ENCODE measurements around the gene GAK.
"Not testable (repeated sequence)": the region's sequence is repeated elsewhere in the genome, so short reads cannot be mapped to it uniquely, and the experiment has no call there.

The GAK gene

DNA sequence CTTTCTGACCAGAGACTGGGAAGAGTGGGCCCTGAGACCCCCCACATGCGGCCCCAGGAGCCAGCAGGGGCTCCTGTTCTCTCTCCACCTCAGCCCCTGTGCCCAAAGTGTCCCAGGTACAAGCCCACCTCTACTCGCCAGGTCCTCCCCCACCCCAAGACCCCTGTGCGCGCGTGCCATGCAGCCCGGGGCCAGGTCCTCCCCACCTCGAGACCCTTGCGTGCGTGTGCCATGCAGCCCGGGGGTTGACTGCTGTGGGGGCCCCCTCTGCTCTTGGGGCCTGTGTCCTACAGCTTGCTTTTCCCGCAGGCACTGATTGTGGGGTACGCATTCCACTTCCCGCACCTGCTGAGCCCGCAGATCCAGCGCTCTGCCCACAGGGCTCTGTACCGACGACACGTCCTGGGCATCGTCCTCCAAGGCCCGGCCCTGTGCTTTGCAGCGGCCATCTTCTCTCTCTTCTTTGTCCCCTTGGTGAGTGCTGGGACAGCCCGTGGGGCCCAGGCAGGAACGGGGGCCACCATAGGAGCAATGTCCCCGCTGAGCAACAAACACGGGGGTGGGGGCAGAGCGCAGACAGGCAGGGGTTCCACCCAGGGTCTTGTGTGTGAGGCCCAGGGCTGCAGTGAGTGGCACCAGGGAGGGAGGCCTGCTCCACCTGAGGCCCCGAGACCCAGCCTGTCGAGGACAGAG lies 20.9 kb upstream of the GAK start:
- DNase-seq: no peak

DNA sequence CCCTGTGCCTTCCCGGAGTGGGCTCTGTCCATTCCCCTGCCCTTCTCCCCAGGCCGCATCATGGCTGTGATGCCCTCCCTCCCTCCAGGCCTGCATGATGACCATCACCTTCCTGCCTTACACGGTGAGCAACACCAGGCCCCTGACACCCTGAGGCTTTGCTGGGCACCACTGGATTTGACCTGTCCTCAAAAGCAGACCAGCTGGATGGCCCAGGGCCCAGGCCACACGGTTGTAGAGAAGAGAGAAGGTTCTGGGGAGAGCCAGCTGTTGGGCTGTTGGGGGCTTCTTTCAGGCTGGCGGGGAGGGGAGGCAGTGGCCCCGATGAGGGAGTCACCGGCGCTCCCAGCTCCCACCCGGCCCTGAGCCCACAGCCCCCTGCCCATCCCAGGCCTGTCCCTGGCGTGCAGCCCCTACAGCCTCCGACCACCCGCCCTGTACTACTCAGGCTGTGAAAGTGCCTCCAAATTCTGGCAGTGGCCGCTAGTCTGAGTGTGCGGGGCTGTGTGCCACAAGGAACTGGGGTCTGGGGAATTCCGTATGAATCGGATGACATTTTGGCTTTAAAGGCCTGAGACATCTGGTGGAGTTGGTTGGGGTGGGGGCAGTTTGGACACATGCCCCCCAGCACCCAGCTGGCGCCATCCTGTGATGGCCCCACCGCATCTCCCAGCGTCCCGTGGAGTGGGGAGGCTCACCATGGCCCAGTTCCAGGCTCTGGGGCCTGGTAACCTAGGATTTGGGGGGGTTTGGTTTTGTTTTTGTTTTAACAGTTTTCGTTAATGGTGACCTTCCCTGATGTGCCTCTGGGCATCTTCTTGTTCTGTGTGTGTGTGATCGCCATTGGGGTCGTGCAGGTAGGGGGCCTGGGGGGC lies 19.7 kb upstream of the GAK start:
- DNase-seq: no peak

DNA sequence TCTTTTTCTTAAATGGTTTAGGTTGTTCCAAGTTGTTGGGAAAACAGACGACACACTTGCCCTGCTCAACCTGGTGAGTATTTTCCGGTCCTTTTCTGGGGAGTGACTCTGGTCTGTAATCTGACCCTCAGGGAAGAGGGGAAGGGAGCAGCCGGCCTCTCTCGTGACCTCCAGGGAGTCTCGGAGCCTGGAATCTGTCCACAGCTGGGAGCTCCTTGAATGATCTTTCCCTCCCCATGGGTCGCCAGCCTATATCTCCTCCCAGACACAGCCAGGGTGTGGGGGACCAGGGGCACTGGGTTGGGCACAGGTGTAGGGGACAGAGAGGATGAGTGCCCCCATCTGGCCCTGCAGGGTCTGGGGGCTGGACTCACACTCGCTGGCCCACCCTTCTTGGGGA lies 19.1 kb upstream of the GAK start:
- no peak for DNase-seq

DNA sequence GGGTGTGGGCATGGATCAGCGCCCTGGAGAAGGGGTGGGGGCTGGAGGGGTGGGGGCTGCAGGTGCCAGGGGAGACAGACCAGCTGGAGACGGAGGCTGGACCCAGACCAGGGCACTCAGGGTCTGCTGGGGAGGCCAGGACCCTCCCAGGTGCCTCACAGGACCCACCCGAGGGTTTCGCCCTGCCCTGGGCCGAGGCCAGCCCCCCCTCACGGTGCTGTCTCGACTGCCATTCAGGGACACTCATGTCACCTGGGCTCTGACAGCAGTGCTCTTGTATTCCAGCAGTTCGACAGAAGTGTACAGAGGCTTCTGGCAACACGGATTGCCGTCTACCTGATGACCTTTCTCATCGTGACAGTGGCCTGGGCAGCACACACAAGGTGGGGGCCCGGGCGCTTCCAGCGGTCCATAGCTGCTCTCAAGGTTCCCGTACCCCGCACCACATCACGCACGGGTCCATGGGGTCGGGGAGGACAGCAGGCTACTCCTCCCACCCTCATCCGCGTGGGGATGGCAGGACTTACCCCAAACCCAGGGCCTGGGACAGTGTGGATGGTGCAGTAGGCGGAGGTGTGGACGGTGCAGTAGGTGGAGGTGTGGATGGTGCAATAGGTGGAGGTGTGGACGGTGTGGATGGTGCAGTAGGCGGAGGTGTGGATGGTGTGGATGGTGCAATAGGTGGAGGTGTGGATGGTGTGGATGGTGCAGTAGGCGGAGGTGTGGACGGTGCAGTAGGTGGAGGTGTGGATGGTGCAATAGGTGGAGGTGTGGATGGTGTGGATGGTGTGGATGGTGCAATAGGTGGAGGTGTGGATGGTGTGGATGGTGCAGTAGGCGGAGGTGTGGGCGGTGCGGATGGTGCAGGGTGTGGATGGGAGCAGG lies 18.3 kb upstream of the GAK start:
- DNase-seq: no peak

DNA sequence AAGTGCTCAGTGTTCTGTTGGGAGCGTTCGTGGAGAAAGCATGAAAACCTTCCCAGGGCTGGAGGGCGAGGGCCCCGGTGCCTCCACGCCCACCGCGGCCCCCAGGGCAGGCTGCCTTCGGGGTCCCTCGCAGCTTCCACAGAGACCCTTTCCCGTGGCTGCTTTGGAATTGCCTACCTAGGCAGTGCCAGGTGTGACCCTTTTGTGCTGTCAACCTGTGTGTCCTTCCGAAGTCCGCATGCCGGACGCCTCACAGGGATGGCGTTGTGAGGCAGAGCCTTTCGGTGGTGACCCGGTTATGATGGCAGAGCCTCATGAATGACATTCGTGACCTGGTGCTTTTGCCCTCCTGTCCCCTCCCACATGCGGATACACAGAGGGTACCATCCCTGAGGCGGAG lies 17.5 kb upstream of the GAK start:
- no peak for DNase-seq

DNA sequence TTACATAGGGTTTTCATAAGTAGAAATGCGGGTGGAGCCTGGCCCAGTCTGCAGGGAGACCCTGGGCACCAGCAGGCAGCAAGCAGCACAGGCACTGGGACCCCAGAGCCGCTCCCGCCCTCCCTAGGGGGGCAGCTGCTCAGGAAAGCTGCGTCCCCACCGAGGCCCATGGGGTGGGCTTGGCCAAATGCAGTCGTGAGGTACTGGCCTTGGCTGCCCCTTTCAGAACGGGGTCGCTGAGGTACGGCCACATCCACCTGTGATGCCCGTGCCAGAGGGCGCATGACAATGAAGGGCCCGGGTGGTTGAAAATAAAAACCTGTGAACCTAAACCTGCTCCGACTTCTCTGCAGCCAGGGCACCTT lies 16.8 kb upstream of the GAK start:
- no peak for DNase-seq

DNA sequence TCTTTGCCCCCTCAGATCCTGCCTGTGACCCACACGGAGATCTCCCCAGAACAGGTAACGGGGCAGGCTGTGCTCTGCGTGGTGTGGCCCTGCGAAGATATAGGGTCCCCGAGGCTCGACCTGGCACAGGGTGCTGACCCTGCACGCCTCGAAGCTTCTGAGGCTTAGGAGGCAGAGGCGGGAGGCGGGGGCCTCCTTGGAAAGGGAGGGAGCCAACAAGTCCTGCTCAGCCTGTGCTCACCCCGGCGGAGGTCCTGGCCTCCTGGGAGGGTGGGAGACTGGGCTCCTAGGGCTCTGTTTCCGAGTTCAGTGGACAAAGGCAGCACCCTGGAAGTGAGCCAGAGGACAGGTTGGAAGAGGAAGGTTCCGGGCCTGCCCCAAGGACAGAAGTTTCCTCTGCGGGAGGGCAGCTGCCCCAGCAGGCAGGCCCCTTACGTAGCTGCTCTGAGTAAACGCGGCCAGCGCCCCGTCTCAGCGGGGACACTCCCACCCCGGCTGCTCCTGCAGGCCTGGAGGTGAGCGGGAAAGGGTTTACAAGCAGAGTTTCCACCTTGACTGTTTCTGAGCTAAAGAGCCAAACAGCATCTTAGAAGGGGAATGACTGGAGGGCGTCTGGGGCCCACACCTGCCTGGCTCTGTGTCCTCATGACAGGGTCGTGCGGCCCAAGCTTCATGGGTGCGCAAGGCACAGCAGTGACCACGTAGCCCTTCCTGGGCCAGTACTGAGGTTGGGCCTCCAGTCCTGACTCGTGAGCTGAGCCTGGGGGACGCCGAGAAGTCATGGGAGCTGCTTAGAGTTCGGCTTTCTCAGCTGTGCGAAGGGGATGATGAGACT lies 16.2 kb upstream of the GAK start:
- no peak for DNase-seq

DNA sequence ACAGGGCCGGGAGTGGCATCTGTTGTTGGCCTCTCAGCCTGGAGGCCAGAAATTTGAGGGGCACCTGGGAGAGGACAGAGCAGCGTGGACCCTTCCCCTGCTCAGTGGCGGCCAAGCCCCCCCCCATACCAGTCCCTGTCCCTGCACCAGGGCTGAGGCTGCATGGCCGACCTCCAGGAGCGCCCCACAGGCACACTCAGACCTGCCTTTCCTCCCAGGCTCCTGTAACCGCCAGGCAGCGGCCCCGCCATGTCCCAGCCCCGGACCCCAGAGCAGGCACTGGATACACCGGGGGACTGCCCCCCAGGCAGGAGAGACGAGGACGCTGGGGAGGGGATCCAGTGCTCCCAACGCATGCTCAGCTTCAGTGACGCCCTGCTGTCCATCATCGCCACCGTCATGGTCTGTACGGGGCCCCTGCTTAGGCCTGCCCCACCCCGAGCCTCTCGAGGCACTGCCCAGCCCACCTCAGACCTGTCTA lies 15.4 kb upstream of the GAK start:
- no peak for DNase-seq

DNA sequence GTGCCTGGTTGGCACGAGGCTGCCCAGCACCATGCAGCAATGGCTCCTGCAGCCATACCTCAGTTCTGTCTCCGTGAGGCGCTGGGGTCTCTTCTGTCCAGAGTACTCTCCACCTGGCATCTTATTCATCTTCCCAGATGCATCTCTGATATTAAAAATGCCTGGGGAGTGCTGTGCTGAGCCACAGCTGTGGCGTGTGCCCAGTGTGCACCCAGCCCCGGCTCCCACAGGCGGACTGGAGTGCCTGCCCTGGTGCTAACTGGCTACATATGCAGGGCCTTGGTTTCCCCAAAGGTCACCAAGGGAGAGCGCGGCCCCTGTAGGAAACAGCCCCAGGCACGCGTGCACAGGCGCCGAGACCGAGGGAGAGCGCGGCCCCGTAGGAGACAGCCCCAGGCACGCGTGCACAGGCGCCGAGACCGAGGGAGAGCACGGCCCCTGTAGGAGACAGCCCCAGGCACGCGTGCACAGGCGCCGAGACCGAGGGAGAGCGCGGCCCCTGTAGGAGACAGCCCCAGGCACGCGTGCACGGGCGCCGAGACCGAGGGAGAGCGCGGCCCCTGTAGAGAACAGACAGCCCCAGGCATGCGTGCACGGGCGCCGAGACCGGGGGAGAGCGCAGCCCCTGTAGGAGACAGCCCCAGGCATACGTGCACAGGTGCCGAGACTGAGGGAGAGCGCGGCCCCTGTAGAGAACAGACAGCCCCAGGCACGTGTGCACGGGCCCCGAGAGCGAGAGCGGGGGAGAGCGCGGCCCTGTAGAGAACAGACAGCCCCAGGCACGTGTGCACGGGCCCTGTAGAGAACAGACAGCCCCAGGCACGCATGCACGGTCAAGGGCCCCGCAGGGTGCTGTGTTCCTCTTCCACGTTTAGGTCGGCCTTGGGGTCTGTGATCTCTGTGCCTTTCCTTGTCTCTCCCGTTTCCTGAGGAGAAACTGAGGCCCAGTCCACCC lies 14.7 kb upstream of the GAK start:
- DNase-seq: no peak

DNA sequence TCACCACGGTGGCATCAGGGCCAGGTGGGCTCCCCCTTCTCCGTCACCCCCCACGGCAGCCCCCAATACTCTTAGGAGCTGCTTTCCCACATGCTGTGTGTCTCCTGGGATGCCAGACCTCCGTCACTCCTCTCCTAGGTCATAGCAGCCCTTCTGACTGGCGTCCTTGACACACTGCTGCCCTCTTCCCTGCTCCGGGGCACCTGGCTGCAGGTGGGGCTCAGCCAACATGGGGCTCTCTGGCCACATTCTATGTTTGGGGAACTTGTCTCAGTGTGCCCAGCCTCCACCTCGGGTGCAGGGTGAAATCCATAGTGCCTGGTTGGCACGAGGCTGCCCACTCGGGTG lies 14.0 kb upstream of the GAK start:
- no peak for DNase-seq

DNA sequence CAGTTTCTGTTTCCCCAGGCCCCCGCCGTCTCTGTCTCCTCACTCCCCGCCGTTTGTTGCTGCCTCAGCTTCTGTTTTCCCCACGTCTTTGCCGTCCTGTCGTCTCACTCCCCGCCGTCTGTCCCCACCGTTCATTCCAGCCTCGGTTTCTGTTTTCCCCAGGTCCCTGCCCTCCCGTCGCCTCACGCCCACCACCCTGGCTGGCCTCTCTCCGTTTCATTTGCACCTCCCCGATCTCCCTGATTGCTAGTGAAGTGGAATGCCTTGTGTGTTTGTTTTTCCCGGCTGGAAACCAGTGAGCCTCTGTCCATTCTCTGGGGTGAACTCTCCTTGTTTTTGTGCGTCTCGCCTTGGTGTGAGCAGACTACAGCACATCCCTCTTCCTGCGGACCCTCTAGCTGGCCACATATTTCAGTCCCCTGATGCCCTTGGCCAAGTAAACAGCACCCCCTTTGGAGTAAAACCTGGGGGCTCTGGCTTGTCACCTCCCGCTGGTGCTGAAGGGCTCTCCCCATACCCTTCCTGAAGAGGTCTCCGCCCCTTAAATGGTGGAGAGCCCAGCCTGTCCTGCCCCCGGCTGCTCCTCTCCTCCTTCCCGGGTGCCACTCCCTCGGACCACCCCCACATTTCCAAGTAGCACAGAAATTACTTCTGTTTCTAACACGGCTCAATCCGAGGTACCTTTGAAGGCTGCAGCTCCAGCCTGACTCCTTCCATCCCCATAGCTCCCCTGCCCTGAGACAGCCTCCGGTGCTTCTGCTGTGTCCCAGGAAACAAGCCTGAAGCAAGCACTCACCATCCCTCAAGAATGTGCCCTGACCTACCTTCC lies 13.4 kb upstream of the GAK start:
- DNase-seq: no peak

DNA sequence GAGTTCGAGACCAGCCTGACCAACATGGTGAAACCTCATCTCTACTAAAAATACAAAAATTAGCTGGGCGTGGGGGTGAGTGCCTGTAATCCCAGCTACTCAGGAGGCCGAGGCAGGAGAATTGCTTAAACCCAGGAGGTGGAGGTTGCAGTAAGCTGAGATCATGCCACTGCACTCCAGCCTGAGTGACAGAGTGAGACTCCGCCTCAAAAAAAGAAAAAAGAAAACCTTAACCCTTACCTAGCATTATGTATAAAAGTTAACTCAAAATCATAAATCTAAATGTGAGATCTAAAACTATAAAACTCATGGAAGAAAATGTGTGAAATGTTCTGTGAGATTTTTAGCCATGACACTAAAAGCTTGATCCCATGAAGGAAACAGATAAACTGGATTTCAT lies 7.4 kb upstream of the GAK start:
- DNase-seq: not testable (repeated sequence)

DNA sequence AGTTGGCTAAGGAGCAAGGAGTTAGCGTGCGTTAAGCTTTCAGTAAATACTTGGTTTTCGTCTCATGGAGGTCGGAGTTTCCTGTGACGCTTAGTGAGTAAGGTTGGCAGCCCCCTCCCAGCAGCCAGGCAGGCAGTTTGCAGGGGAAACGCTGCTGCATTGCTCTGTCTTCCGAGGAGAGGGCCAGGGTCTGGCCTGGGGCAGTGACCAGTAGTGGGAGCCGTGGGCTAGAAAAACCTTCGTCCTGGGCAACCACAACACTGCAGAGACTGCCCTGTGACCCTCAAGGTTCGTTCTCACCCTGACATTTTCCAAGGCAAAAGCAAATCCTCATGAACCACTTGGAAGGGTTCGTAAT lies 576 bp upstream of the GAK start:
- DNase-seq: no peak

DNA sequence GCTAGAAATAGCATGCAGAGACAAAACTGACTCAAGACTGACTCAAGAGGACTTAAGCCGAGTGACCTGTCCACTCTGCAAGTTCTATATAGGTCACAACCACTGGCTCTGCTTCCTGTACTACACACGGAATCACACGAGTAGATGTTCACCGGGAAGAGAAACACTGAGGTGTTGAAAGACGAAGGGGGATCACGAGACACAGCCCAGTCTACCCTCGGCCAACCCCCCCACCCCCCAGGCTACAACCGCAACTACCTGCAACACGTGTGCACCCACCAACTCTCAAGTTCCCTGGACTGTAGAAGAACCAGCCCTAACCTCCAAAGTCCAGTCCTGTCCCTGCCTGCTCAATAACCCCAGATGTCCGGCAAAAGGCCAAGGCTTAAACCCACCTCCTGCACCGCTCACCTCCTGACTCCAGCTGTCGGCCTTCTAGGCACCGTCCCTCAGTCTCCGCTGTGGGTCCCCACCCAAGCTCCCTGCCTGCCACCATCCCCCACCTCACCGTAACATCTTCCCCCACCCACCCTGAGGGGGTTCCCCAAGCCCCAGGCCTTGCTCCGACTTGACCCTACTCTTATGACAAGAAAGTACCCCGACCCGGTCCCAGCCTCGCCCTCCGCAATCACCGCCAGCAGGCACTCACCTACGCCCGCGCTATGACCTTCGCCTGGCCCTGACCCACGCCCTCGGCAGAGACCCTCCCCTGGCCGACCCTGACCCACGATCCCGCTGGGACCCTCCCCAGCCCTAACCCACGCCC lies 739 bp downstream of the GAK start:
- no peak for DNase-seq

DNA sequence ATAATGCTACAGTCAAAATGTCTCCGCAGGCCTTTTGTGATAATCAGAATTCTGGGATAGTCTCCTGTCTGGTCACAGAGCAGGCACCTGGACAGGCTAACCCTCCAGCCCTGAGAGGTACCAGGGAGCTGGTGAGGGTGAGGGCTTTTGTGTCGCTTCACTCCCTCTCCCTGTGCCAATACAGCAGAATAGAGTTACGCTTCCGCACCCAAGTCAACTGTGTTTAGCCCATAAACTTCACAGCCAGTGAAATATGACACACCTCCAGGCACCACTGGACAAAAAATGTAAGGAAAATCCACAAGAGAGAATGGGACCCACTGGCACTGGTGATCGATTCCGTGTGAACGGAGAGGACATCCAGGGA lies 1.3 kb downstream of the GAK start:
- DNase-seq: no peak

DNA sequence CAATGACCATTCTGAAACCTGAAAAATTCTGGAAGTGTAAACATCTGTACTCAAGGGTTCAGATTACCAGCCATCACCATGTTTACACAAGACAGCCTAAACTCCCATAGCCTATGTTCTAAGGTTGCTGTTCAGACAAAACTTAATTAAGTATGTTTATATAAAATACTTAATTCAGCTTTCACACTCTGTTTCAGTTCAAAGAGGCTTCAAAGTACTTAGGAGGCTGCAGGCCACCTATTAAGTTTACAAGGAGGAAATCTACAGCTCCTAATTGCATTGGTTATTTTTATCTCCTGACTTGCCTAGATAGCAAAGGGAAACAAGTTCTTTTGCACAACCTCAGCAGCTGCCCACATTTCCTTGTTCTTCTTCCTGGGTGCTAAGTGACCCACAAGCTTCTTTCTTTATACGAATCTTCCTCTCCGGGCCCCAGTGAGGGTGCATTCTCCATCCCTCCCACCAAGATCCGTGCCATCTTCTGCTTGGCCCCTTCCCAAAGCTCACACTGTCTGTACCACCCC lies 2.0 kb downstream of the GAK start:
- DNase-seq: no peak

DNA sequence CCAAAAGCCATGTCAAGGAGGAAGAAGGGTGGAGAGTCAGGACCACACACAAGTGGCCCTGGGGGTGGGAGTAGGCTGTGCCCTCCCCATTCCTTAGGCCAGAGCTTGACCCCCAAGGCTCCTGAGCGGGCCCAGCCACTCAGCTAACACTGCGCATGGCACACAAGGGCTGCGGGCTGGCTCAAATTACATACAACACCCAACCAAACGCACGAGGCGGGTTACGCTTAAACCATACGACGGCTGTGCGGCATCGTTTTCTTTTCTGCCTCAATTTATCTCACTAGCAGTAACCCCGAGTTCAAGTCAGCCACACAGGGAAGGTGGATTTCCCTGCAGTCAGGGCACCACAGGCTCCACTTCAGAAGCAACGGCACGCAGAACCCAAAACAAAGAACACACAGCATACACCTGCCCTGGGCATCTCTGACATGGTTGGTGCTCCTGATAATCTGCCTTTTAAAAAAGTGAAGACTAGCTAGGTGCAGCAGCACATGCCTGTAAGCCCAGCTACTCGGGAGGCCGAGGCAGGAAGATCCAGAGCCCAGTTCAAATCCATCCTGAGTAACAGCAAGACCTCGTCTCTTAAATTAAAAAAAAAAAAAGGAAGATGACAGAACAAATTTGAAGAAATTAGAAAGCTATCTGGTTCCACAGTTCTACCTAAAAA lies 2.9 kb downstream of the GAK start:
- DNase-seq: no peak

DNA sequence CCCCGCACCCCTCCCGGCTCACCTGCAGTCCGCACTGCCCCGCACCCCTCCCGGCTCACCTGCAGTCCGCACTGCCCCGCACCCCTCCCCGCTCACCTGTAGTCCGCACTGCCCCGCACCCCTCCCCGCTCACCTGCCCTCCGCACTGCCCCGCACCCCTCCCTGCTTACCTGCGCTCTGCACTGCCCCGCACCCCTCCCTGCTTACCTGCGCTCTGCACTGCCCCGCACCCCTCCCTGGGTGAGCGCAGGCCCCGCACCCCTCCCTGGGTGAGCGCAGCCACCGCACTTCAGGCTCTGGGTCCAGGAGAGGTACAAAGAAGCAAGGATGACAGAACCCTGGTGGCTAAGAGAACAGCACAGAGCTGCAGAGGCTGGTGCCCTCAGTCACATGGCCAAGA lies 4.5 kb downstream of the GAK start:
- DNase-seq: not testable (repeated sequence)

DNA sequence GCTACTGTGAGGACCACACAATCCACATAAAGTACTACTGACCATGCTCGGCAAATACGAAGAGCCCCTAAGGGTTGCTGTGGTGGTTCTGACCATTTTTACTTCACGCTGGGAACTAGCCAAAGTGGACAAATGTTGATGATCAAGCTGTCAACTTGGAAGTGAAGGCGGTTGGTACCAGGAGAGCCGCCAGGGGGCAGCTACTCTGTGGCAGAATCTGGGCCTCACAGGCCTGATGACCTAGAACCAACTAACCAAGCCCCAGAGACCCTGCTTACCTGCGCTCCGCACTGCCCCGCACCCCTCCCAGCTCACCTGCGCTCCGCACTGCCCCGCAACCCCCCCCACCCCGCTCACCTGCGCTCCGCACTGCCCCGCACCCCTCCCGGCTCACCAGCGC lies 5.6 kb downstream of the GAK start:
- DNase-seq: no peak

Data from fibroblast of skin of abdomen (primary cell).